Stimulated activated CD4-positive, alpha-beta T cell treated with anti-CD3 and anti-CD28 coated beads, Interleukin-1b, Interleukin-23, amount 100 ng/mL, for 1 hour (primary cell): ENCODE measurements around the gene CAPN11.
"Not testable (repeated sequence)": the region's sequence is repeated elsewhere in the genome, so short reads cannot be mapped to it uniquely, and the experiment has no call there.

Experiments used
- DNase-seq, 2 donors: peaks; one replicate each; pipeline ENCODE4 v3.0.0-alpha.2; 2020; ENCODE audit warnings: low read depth in 2 of 2

CAPN11 gene

GRCh38 chr6:44228031-44228430 lies 69.4 kb downstream of the CAPN11 start:
- no peak for DNase-seq

- DNase-seq = no peak
Measured at GRCh38 chr6:44228433-44228832, 69.8 kb downstream of the CAPN11 start.

GRCh38 chr6:44228836-44229235 lies 70.2 kb downstream of the CAPN11 start:
- DNase-seq = no peak

GRCh38 chr6:44229376-44230033 lies 70.9 kb downstream of the CAPN11 start:
- DNase-seq = no peak

GRCh38 chr6:44230034-44230675 lies 71.5 kb downstream of the CAPN11 start:
- no peak for DNase-seq

GRCh38 chr6:44231426-44231825 lies 72.8 kb downstream of the CAPN11 start:
- not testable (repeated sequence) for DNase-seq

- DNase-seq = no peak
Measured at GRCh38 chr6:44232676-44233566, 74.3 kb downstream of the CAPN11 start.

- no peak for DNase-seq
Measured at GRCh38 chr6:44233567-44234100, 75.0 kb downstream of the CAPN11 start.
